Esophagus squamous epithelium (tissue), 4 donors: ENCODE measurements around the gene DAGLB.
"Not testable (repeated sequence)": the region's sequence is repeated elsewhere in the genome, so short reads cannot be mapped to it uniquely, and the experiment has no call there.

Source experiments
- POLR2A ChIP-seq, 4 donors: fragments of 450-650 bp; IDR thresholded peaks; one replicate each; pipeline ENCODE4 v1.6.1; 2017; ENCODE audit warnings: antibody characterized with exemption in 4 of 4, mild to moderate bottlenecking in 4 of 4, moderate library complexity in 3 of 4
- TF ChIP-seq, protein P1 (sequence below), 6 experiments: fragments of 450-650 bp in 4 of 6; fragments of 200-600 bp in 2 of 6; sonication (generic) in 2 of 6; IDR thresholded peaks; one replicate each; pipeline ENCODE4 v1.5.1; 2016 to 2019; ENCODE audit warnings: antibody characterized with exemption in 6 of 6, mild to moderate bottlenecking in 4 of 6, moderate library complexity in 4 of 6

DNA sequence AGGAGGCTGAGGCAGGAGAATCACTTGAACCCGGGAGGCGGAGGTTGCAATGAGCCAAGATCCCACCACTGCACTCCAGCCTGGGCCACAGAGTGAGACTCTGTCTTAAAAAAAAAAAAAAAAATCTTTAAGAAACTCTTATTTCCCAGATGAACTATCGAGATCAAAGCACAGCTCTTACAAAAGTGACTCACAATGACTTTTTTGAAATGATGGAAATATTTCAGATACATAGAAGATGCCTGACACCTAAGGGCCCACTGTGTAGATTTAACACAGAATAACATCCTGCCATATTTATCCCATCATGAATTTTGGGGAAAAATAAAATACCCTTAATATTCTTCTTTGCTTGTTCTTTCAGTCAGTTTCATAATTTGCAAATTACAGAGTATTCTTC, 10.9 kb upstream of the DAGLB start:
- not testable (repeated sequence) for TF ChIP-seq POLR2A (IDR thresholded peaks at IDR 0.05)
- TF ChIP-seq, protein P1, sequence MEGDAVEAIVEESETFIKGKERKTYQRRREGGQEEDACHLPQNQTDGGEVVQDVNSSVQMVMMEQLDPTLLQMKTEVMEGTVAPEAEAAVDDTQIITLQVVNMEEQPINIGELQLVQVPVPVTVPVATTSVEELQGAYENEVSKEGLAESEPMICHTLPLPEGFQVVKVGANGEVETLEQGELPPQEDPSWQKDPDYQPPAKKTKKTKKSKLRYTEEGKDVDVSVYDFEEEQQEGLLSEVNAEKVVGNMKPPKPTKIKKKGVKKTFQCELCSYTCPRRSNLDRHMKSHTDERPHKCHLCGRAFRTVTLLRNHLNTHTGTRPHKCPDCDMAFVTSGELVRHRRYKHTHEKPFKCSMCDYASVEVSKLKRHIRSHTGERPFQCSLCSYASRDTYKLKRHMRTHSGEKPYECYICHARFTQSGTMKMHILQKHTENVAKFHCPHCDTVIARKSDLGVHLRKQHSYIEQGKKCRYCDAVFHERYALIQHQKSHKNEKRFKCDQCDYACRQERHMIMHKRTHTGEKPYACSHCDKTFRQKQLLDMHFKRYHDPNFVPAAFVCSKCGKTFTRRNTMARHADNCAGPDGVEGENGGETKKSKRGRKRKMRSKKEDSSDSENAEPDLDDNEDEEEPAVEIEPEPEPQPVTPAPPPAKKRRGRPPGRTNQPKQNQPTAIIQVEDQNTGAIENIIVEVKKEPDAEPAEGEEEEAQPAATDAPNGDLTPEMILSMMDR (IDR thresholded peaks at IDR 0.05) = not testable (repeated sequence)
